Omental fat pad (tissue), 4 donors: ENCODE results near the gene MN1. TPM values are rescaled to one million over a fixed set of nuclear protein-coding genes. Genes with fewer than 3 reads are reported as not detected.
A peak's percentile ranks its signal among the peaks of the same experiment; 100 is the strongest.

Experiments used
- ATAC-seq: fragments of 150-250 bp; one replicate; pipeline ENCODE4 v1.9.1; 2016; ENCODE audit warnings: mild to moderate bottlenecking, moderate library complexity; ENCODE audit not compliant: low FRiP score
- DNase-seq: peaks from one replicate; pipeline ENCODE4 v3.0.0-alpha.2; 2019; ENCODE audit warnings: low spot score
- total RNA-seq, 4 donors: library from RNA; depleted of rRNA; stranded (reverse); fragments of >200 nt; gene quantifications; one replicate each; pipeline ENCODE4 v1.1.0, GENCODE V29; 2016
- TF ChIP-seq, protein P1 (sequence below), 3 donors: fragments of 450-650 bp; IDR thresholded peaks; one replicate each; pipeline ENCODE4 v1.5.1; 2016 to 2017; ENCODE audit warnings: antibody characterized with exemption in 3 of 3, mild to moderate bottlenecking in 3 of 3, moderate library complexity in 2 of 3

The MN1 gene
- total RNA-seq, 4 donors from 2014 or later = 4.8 to 16.5 (median 8.9) TPM

DNA sequence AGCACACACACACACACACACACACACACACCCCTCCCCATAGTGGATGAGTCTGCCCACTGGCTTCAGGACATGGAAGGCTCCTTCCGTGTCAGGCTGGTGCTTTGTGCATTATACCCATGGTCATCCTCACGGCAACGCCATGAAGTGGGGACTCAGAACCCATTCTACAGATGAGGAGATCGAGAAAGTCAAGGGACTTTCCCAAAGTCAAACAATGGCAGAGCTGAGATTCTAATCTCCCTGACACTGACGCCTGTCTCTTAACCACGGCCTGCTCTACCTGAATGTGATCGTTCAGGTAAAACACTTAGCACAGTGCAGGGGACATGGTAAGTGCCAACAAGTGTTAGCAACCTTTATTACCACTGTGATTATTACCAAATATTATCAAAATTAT is 4.3 kb upstream of the MN1 start:
- no peak for ATAC-seq
- DNase-seq = no peak
- TF ChIP-seq, protein P1, sequence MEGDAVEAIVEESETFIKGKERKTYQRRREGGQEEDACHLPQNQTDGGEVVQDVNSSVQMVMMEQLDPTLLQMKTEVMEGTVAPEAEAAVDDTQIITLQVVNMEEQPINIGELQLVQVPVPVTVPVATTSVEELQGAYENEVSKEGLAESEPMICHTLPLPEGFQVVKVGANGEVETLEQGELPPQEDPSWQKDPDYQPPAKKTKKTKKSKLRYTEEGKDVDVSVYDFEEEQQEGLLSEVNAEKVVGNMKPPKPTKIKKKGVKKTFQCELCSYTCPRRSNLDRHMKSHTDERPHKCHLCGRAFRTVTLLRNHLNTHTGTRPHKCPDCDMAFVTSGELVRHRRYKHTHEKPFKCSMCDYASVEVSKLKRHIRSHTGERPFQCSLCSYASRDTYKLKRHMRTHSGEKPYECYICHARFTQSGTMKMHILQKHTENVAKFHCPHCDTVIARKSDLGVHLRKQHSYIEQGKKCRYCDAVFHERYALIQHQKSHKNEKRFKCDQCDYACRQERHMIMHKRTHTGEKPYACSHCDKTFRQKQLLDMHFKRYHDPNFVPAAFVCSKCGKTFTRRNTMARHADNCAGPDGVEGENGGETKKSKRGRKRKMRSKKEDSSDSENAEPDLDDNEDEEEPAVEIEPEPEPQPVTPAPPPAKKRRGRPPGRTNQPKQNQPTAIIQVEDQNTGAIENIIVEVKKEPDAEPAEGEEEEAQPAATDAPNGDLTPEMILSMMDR (IDR thresholded peaks at IDR 0.05) = no peak

DNA sequence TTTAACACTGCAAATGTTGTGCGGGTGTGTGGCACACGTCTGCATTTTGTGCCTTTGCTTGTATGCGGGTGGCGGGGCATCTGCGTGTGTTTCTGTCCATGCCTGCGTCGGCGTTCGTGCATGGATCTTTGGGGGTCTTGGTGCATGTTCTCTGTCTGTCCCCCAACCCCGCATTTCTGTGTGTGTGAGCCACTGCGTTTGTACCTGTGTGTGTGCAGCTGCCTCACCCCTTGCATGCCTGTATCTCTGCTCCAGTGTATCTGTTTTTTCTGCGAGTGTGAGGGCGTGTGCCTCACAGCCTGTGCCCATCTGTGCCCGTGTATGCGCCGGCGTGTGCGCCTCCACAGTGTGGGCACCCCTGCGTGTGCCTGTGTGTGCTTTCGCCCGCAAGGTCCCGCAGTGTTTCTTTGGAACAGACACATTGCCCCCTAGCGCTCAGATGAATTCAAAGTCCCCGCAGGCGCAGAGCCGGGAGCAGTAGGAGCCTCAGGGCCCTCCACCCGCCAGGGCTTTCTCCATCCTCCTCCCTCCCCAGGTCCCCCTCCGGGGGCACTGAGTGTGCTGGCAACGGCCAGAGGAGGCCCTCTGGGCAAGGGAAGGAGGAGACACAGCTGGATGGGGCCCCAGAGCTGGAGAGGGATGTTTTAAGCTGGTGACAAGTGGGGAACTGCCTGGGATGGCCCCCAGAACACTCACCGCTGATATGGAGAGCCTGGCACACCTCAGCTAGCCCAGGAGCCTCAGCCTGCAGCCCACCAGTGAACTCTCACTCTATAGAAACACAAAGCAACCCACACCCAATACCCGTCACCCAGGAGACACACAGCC is 3.1 kb upstream of the MN1 start:
- ATAC-seq (no peak), DNase-seq (peak; percentile 35)
- TF ChIP-seq, protein P1 (IDR thresholded peaks at IDR 0.05) = peak in 1 of 3 donors; percentile 17

DNA sequence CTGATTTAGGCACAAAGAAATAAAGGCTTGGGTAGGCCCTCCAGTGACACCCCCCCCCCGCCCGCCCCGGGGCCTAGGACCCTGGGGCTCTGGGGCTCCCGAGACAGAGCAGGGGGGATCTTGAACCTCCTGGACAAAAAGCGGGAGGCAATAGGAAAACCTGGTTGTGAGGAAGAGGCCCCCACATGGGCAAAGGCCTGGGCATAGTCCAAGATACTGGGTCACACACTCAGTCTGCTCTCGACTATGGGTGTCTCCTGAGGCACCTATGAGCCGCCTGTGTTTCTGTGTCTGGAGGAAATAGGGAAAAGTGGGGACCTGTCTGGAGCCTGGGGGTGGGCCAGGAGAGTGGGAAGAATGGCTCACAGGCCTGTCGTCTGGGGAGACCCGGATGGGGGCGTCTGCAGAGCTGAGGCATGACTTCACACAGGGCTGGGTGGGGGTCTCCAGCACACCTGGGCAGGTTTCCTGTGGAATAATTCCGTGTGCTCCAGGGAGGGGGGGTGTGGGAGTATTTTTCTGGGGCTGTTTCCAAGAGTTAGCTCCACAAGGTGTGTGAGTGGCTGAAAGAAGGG is 2.4 kb upstream of the MN1 start:
- no peak for DNase-seq
- no peak for ATAC-seq
- TF ChIP-seq, protein P1 (IDR thresholded peaks at IDR 0.05) = no peak

DNA sequence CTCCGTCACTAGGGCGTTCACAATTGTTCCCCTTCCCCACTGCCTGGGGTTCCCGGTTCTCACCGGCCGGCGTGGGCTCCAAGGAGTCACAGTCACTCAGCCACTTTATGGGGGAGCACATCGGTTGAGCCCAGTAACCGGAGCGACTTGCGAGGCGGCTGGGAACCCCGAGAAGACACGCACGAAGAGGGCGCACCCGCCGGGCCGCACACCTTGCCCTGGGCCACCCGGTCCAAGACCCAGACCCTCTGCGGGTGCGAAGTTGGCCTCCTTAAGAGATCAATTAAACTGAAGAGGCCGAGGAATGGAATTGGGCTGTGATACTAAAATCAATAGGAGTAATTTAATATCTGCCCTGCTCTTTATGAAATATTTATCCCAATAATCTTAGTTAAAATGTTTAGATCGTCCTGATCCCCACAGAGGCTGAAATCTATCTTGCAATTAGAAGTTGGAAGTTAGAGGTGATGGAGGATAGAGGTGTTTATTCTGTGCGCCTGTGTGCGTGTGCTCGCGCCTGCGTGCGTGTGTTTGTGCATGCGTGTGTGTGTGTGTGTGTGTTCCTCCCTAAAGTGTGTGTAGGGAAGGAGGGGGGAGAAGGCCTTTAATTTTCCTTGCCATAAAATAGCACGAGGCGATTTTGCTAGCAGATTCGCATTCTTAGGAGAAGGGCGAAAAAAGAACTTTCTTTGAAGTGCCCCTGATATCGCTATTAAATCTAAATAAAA is 954 bp upstream of the MN1 start:
- TF ChIP-seq, protein P1 (IDR thresholded peaks at IDR 0.05) = no peak
- DNase-seq = no peak
- ATAC-seq = no peak

DNA sequence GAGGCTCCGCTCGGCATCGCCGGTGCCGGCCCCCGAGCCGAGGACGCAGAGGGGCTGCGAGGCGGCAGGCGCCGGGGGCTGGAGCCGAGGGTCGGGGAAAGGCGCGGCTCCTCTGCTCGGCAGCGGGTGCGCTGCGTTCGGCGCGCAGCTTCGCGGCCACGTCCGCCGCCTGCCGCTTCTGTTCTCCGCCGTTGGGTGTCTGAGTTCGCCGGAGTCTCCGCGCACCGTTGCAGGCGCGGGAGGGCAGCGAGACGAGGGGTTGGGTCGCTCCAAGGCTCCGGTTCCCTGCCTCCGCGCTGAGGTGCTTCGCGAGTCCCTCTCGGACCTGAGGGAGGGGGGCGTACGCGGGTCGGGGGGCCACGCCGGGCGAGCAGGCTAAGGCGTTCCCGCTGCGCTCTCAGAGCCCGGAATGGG is 347 bp downstream of the MN1 start:
- ATAC-seq (peak; percentile 0), DNase-seq (no peak)
- TF ChIP-seq, protein P1 (IDR thresholded peaks at IDR 0.05) = no peak

DNA sequence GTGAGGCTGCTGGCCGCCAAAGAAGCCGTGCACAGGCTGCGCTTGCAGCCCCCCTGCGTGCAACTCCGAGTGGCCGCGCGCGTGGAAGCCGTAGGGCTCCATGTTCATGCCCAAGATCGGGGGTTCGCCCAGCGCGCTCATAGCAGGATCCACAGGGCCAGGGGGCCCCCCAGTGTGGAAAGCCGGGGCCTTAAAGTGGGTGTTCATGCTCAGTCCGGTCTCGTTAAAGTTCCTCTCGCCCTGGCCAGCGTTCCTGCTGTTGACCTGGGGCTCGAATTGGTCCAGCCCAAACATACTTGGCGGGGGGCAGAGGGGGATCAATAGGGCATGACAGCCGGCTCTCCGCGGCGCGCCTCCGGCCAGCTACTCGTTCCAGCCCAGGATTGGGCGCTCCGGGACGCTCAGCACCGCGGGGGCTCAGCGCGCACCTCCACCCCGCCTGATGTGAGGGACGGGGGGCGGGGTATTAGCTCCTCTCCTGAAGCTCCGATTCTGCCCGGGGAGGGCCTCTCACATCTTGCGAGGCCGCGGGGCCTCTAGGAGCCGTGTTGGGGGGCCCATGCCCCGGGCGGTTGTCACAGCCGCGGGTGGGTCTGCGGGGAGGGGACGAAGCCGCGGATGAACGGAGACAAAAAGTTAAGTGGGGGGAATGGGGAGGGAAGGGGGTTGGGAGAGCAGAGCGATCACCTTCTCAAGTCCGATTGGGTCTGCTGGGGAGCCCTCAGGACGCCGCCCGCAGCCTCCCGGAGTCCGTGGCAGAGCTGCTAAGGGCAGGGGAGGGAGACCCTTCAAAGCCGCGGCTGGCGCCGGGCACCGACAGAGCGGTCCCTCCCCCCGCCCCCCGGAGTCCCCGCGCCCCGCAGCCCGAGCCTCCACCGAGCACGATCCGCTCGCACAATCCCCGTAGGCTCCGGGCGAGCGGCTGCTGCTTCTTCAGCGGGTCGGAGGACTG is 1.0 kb downstream of the MN1 start:
- TF ChIP-seq, protein P1 (IDR thresholded peaks at IDR 0.05) = no peak
- DNase-seq (no peak), ATAC-seq (no peak)
